NCI-H146 treated with DMSO at 0.1 percent for 48 hours (cell line): ENCODE data around the gene SIGLEC8.
"Not testable (repeated sequence)": the region's sequence is repeated elsewhere in the genome, so short reads cannot be mapped to it uniquely, and the experiment has no call there.

Source experiments
- DNase-seq: peaks from one replicate; lab custom pipeline; 2025; ENCODE audit not compliant: unreplicated experiment; lab: John Stamatoyannopoulos, UW

Gene SIGLEC8

GRCh38 chr19:51473009-51473707 lies 14.9 kb upstream of the SIGLEC8 start:
- peak; percentile 25 for DNase-seq

- no peak for DNase-seq
Observed at GRCh38 chr19:51472607-51473006, 14.4 kb upstream of the SIGLEC8 start.

GRCh38 chr19:51471527-51471926 lies 13.3 kb upstream of the SIGLEC8 start:
- DNase-seq, result no peak

GRCh38 chr19:51470966-51471365 lies 12.7 kb upstream of the SIGLEC8 start:
- DNase-seq, result no peak

GRCh38 chr19:51469629-51470028 lies 11.4 kb upstream of the SIGLEC8 start:
- DNase-seq, result no peak

GRCh38 chr19:51469162-51469561 lies 10.9 kb upstream of the SIGLEC8 start:
- DNase-seq, result no peak

GRCh38 chr19:51468545-51468920 lies 10.3 kb upstream of the SIGLEC8 start:
- DNase-seq, result no peak

GRCh38 chr19:51467864-51468544 lies 9.8 kb upstream of the SIGLEC8 start:
- DNase-seq, result no peak

- no peak for DNase-seq
Observed at GRCh38 chr19:51466723-51467122, 8.5 kb upstream of the SIGLEC8 start.

GRCh38 chr19:51463976-51464581 lies 5.8 kb upstream of the SIGLEC8 start:
- DNase-seq, result not testable (repeated sequence)

- no peak for DNase-seq
Observed at GRCh38 chr19:51462681-51463080, 4.4 kb upstream of the SIGLEC8 start.

- DNase-seq, result no peak
Observed at GRCh38 chr19:51462276-51462675, 4.0 kb upstream of the SIGLEC8 start.

GRCh38 chr19:51461723-51462161 lies 3.5 kb upstream of the SIGLEC8 start:
- no peak for DNase-seq

GRCh38 chr19:51460164-51460992 lies 2.1 kb upstream of the SIGLEC8 start:
- DNase-seq, result no peak

- DNase-seq, result no peak
Observed at GRCh38 chr19:51458899-51459505, 748 bp upstream of the SIGLEC8 start.

GRCh38 chr19:51457351-51458013 lies 772 bp downstream of the SIGLEC8 start:
- DNase-seq, result no peak

GRCh38 chr19:51456541-51457290 lies 1.5 kb downstream of the SIGLEC8 start:
- DNase-seq, result no peak

GRCh38 chr19:51450730-51451307 lies 7.4 kb downstream of the SIGLEC8 start:
- DNase-seq, result no peak

GRCh38 chr19:51448411-51449016 lies 9.7 kb downstream of the SIGLEC8 start:
- DNase-seq, result no peak
